ENCODE data around the gene KCNK2.

KCNK2 gene

DNA sequence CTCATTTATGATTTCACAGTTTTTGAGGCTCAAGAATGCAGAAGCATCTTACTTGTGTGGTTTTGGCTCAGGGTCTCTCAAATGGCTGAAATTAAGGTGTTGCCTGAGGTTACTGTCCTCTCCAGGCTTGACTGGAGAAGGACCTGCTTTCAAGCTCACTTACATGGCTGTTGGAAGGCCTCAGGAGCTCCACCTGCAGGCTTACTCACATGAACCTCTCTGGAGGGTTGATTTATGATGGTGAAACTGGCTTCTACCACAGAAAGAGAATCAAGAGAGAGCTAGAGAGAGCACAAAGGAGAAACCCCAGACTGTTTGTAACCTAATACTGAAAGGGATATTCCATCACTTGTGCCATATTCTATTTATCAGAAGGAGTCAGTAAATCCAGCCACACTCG, 6.2 kb upstream of the KCNK2 start:
- TF ChIP-seq, protein P1, sequence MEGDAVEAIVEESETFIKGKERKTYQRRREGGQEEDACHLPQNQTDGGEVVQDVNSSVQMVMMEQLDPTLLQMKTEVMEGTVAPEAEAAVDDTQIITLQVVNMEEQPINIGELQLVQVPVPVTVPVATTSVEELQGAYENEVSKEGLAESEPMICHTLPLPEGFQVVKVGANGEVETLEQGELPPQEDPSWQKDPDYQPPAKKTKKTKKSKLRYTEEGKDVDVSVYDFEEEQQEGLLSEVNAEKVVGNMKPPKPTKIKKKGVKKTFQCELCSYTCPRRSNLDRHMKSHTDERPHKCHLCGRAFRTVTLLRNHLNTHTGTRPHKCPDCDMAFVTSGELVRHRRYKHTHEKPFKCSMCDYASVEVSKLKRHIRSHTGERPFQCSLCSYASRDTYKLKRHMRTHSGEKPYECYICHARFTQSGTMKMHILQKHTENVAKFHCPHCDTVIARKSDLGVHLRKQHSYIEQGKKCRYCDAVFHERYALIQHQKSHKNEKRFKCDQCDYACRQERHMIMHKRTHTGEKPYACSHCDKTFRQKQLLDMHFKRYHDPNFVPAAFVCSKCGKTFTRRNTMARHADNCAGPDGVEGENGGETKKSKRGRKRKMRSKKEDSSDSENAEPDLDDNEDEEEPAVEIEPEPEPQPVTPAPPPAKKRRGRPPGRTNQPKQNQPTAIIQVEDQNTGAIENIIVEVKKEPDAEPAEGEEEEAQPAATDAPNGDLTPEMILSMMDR (IDR thresholded peaks at IDR 0.05), result peak; percentile 26; the same call in 1 of the 2 replicates

DNA sequence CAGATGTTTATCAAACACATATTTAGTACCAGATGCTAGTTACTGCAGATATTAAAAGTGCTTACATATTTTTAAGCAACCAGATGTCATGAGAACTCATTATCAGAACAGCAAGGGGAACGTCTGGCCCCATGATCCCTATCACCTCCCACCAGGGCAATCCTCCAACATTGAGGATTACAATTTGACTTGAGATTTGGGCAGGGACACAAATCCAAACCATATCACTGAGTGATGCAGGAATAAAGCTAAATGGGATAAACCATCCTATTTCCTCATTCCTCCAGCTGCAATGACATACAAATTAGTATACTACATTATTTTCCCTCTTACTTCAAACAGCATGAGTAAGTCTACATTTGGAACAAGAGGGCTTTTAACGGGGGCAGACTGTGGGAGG, 3.1 kb upstream of the KCNK2 start:
- TF ChIP-seq, protein P1 (IDR thresholded peaks at IDR 0.05), result no peak

GRCh38 chr1:215081661-215082531, 641 bp upstream of the KCNK2 start:
- TF ChIP-seq, protein P1 (IDR thresholded peaks at IDR 0.05), result no peak

GRCh38 chr1:215083383-215083961, 935 bp downstream of the KCNK2 start:
- TF ChIP-seq, protein P1 (IDR thresholded peaks at IDR 0.05), result no peak

DNA sequence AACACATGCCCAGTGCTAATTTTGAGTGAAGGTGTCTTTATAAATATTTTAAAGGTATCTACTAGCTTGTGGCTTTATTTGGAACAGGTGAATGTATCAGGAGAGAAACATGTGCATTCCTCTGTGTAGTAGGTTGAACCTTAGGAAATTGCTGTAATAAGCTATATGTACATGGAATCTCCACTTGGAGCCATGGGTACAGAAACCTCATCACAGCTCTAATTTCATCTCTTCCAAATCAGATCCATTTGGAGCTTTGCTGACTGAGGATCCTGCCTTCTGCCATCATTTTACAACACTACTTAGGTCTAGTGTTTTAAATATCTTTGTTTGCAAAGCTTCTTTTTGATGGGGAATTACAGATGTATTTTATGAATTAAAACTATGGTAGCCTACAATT, 2.1 kb downstream of the KCNK2 start:
- TF ChIP-seq, protein P1 (IDR thresholded peaks at IDR 0.05), result no peak

DNA sequence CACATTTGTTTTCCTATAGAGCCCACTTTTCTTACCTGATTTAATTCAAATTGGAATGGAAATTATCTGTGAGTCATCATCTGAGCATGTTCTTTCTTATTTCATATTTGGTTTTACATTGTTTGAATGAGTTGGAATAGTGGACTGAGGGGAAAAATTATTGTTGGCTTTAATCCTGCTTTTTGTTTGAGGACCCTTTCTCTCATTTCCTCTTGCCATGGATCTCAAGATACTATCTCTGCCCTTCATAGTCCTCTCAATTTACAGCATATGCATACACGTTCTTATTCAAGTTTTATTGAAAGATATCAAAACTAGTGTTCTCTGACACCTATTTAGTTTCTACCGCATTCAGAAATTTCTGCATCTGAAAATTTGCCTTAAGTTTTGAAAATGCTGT, 5.1 kb downstream of the KCNK2 start:
- TF ChIP-seq, protein P1 (IDR thresholded peaks at IDR 0.05), result no peak

DNA sequence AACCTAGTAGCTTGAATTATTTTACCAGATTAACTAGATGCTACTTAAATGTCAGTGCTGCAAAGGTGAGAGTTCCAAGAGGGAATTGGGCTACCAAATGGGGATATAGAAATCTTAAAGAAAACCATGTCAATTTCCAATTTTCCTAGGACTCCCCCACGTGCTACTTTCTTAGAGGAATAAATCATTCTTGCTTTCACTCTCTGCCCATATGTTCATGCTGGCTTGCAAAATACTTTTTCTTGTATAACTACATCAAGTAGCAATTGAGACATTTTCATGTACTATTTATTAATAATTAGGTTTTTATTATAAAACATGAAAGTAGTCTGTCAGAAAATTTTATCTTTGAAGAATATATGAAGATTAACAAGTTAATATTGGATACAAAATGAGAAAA, 11.8 kb downstream of the KCNK2 start:
- TF ChIP-seq, protein P1 (IDR thresholded peaks at IDR 0.05), result no peak

Measured in LNCAP (cell line).